Small intestine (tissue), 7 donors: ENCODE data around the gene TUFM. TPM values are rescaled to one million over a fixed set of nuclear protein-coding genes. Genes with fewer than 3 reads are reported as not detected.

Experiments
- DNase-seq, 2 donors: peaks; one replicate each; pipeline versions ENCODE4 v3.0.0 to v3.0.0-alpha.2; 2013
- FAIRE-seq: peaks from 2 replicates; lab custom pipeline; 2012; peaks lifted over from hg19 to GRCh38; lab: Jason Lieb, UNC
- H3K27ac ChIP-seq, 3 donors: one replicate each; pipeline ENCODE4 v1.5.1; 2013; ENCODE audit warnings: low read length in 2 of 3, mild to moderate bottlenecking in 2 of 3, control low read depth in 1 of 3, inconsistent platforms in 1 of 3, low read depth in 1 of 3, moderate library complexity in 1 of 3
- H3K27me3 ChIP-seq, 3 donors: one replicate each; pipeline ENCODE4 v1.6.1; 2013; ENCODE audit warnings: low read length in 3 of 3, inconsistent platforms in 1 of 3; ENCODE audit not compliant: control insufficient read depth in 3 of 3, insufficient read depth in 3 of 3
- H3K36me3 ChIP-seq, 3 donors: one replicate each; pipeline ENCODE4 v1.6.1; 2013; ENCODE audit warnings: low read length in 3 of 3, inconsistent platforms in 1 of 3, low read depth in 1 of 3, mild to moderate bottlenecking in 1 of 3, moderate library complexity in 1 of 3; ENCODE audit not compliant: control insufficient read depth in 3 of 3, insufficient read depth in 2 of 3
- H3K4me1 ChIP-seq, 3 donors: one replicate each; pipeline ENCODE4 v1.6.1; 2013; ENCODE audit warnings: low read length in 2 of 3, inconsistent platforms in 1 of 3, low read depth in 1 of 3, mild to moderate bottlenecking in 1 of 3, moderate library complexity in 1 of 3; ENCODE audit not compliant: control insufficient read depth in 3 of 3, insufficient read depth in 2 of 3
- H3K4me3 ChIP-seq, 3 donors: one replicate each; pipeline ENCODE4 v1.5.1; 2013; ENCODE audit warnings: low read length in 3 of 3, control low read depth in 1 of 3, inconsistent platforms in 1 of 3, low read depth in 1 of 3, mild to moderate bottlenecking in 1 of 3, moderate library complexity in 1 of 3
- H3K9me3 ChIP-seq, 2 donors: one replicate each; pipeline ENCODE4 v1.6.1; 2013; ENCODE audit warnings: low read depth in 1 of 2, low read length in 1 of 2; ENCODE audit not compliant: control insufficient read depth in 2 of 2, insufficient read depth in 1 of 2
- WGBS, 3 donors: extraction: QIAGEN DNeasy Blood & Tissue Kit; methylation state at CpG; one replicate each; pipeline ENCODE4 v1.1.7; 2013; 5-methylcytosine and 5-hydroxymethylcytosine counted together
- polyA plus RNA-seq, 4 donors: library from polyadenylated mRNA; stranded (reverse) in 3 of 4; unstranded in 1 of 4; fragments of 200-250 nt in 3 of 4; fragments of 120-200 nt in 1 of 4; gene quantifications; one replicate each; pipeline versions ENCODE4 v1.2.1 to v1.2.3, GENCODE V29; 2013
- donor health status: healthy with polysubstance abuse.
- donor health status: control.
- donor health status: control.
- donor health status: Bipolar disorder and iron deficiency.
- donor health status: healthy.

Gene TUFM
- polyA plus RNA-seq, 4 donors = 145 to 293 (median 212) TPM

- DNase-seq (no peak), FAIRE-seq (no peak)
- H3K4me3 ChIP-seq = no peak overlapping the region
- H3K36me3 ChIP-seq = peaks cover 11 to 49% (median 14%) of the 10 kb centered on the region in 3 donors
- 91 to 95% (median 93%) methylated on average over 7 of the region's 7 CpGs for WGBS, 3 donors
- no peaks in the 10 kb centered on the region for H3K9me3 ChIP-seq
- H3K27me3 ChIP-seq = no peaks in the 10 kb centered on the region
- no peak overlapping the region for H3K27ac ChIP-seq
- H3K4me1 ChIP-seq = peaks cover 0 to 18% (median 2%) of the 10 kb centered on the region in 3 donors
These were observed 3.5 kb downstream of the TUFM start for GRCh38 chr16:28842696-28843095.

- Histone ChIP-seq H3K27me3 (no peaks in the 10 kb centered on the region), H3K4me3 (no peak overlapping the region), H3K27ac (no peak overlapping the region), H3K4me1 (peaks cover 0 to 3% (median 0%) of the 10 kb centered on the region in 3 donors), H3K9me3 (no peaks in the 10 kb centered on the region), H3K36me3 (peaks cover 26 to 71% (median 33%) of the 10 kb centered on the region in 3 donors)
- DNase-seq = no peak
- WGBS, 3 donors = 27 to 53% (median 35%) methylated on average over 1 of the region's 1 CpG
- FAIRE-seq = no peak
These were observed 6.2 kb downstream of the TUFM start for GRCh38 chr16:28839899-28840298.

GRCh38 chr16:28839004-28839639, 7.0 kb downstream of the TUFM start:
- no peaks in the 10 kb centered on the region for H3K9me3 ChIP-seq
- H3K36me3 ChIP-seq = peaks cover 30 to 71% (median 40%) of the 10 kb centered on the region in 3 donors
- H3K4me3 ChIP-seq = no peak overlapping the region
- no peaks in the 10 kb centered on the region for H3K27me3 ChIP-seq
- H3K27ac ChIP-seq = no peak overlapping the region
- 94 to 97% (median 95%) methylated on average over 14 of the region's 14 CpGs for WGBS, 3 donors
- H3K4me1 ChIP-seq = no peaks in the 10 kb centered on the region
- no peak for DNase-seq
- FAIRE-seq = no peak

DNA sequence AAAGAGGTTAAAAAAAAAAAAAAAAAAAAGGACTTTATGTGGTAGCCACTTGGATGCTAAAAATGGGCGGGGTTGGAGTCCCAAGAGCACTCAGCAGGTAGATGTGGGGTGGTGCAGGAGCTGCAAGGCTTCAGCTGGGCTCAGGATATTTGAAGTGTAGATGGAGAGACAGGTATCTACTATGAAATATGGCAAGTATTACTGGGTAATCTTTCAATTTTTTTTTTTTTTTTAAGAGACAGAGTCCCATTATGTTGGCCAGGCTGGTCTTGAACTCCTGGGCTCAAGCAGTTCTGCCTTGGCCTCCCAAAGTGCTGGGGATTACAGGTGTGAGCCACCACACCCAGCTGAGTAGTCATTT, 7.6 kb downstream of the TUFM start:
- 87 to 100% (median 98%) methylated on average over 1 of the region's 1 CpG for WGBS, 3 donors
- Histone ChIP-seq H3K27me3 (no peaks in the 10 kb centered on the region), H3K9me3 (no peaks in the 10 kb centered on the region), H3K4me1 (no peaks in the 10 kb centered on the region), H3K27ac (no peak overlapping the region), H3K4me3 (no peak overlapping the region), H3K36me3 (peaks cover 25 to 70% (median 43%) of the 10 kb centered on the region in 3 donors)
- FAIRE-seq (no peak), DNase-seq (no peak)

DNA sequence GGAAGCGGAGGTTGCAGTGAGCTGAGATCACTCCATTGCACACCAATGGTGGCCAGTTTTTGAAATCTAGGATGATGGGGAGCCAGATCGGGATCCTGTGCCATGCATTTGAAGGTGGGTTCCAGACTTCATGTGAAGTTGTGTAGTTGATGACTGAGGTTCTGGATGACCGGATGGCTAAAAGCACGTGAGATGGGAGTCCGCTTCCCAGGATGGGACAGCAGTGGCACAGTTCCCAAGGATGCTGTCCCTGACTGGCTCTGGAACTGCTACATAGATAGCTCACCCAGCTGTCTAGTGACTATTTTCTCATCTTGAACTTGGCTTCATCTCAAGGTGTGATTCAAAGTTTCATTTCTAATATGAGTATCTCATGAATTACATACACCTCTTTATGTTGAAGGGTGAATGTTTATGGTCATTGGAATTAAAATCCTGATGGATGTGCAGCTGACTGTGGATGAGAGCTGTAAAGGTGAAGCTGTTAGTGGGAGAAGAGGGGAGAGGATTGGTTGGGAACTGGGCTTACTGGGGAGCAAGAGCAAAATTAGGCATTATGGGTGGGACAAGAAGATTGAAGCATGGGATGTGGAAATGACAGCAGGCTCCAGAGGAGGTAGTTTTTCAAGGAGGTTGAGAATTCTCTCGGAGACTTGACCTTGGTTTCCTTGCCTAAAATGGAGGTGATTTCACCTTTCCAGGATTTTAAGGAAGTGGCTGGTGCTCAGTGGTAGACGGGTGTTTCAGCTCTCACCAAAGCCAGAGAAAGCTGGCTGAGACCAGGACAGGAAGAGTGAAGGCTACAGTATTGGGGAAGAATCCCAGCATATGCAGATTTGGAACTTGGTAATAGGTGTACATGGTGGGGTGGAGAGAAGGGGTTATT, 8.2 kb downstream of the TUFM start:
- H3K4me1 ChIP-seq = no peaks in the 10 kb centered on the region
- H3K27ac ChIP-seq = no peak overlapping the region
- FAIRE-seq (no peak), DNase-seq (no peak)
- no peaks in the 10 kb centered on the region for H3K27me3 ChIP-seq
- peaks cover 29 to 70% (median 45%) of the 10 kb centered on the region in 3 donors for H3K36me3 ChIP-seq
- H3K9me3 ChIP-seq = no peaks in the 10 kb centered on the region
- 92 to 94% (median 93%) methylated on average over 7 of the region's 7 CpGs for WGBS, 3 donors
- no peak overlapping the region for H3K4me3 ChIP-seq

DNA sequence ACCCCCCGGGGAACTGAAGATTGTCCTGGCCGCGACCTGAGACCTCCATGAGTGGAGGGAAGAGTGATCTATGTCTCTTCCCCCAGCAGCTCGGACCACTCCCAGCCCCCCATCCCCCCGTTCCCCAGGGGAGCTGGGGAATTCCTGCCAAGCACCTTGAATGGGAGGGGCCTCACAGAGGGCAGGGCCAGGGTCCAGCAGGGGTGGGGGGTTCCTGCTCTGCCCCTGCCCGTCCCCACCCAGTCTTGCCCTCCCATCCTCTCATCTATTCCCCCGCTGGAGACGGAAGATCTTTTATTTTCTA, 9.4 kb downstream of the TUFM start:
- WGBS, 3 donors = 86 to 89% (median 89%) methylated on average over 8 of the region's 8 CpGs
- no peaks in the 10 kb centered on the region for H3K9me3 ChIP-seq
- no peak overlapping the region for H3K4me3 ChIP-seq
- H3K27ac ChIP-seq = no peak overlapping the region
- no peaks in the 10 kb centered on the region for H3K4me1 ChIP-seq
- DNase-seq (no peak), FAIRE-seq (no peak)
- H3K36me3 ChIP-seq = peaks cover 34 to 67% (median 39%) of the 10 kb centered on the region in 3 donors
- H3K27me3 ChIP-seq = no peaks in the 10 kb centered on the region

GRCh38 chr16:28835864-28836760, 10.0 kb downstream of the TUFM start:
- DNase-seq = no peak
- peaks cover 39 to 73% (median 39%) of the 10 kb centered on the region in 3 donors for H3K36me3 ChIP-seq
- H3K27ac ChIP-seq = no peak overlapping the region
- H3K9me3 ChIP-seq = no peaks in the 10 kb centered on the region
- no peaks in the 10 kb centered on the region for H3K4me1 ChIP-seq
- no peaks in the 10 kb centered on the region for H3K27me3 ChIP-seq
- H3K4me3 ChIP-seq = no peak overlapping the region
- whole genome bisulfite sequencing, 3 donors = 90 to 92% (median 91%) methylated on average over 23 to 25 of the region's 25 CpGs
- FAIRE-seq = no peak
